Muscle of arm (tissue), 12 donors: ENCODE results near the gene SH3GL3. TPM values are rescaled to one million over a fixed set of nuclear protein-coding genes. Genes with fewer than 3 reads are reported as not detected.

Experiments used
- DNase-seq: peaks from one replicate; pipeline ENCODE4 v3.0.0-alpha.2; 2013
- polyA plus RNA-seq, 12 donors: library from polyadenylated mRNA; unstranded; fragments of 120-200 nt; gene quantifications; one replicate each; pipeline ENCODE4 v1.2.1, GENCODE V29; 2013; ENCODE audit not compliant: insufficient read length in 12 of 12

SH3GL3 gene
- polyA plus RNA-seq, 12 donors, result 6.0 to 28.1 (median 11.7) TPM; not detected in 1

- DNase-seq, result no peak
These were observed 118.0 kb downstream of the SH3GL3 start for GRCh38 chr15:83565138-83565537.

- peak; percentile 56 for DNase-seq
These were observed 118.5 kb downstream of the SH3GL3 start for GRCh38 chr15:83565553-83566159.

DNA sequence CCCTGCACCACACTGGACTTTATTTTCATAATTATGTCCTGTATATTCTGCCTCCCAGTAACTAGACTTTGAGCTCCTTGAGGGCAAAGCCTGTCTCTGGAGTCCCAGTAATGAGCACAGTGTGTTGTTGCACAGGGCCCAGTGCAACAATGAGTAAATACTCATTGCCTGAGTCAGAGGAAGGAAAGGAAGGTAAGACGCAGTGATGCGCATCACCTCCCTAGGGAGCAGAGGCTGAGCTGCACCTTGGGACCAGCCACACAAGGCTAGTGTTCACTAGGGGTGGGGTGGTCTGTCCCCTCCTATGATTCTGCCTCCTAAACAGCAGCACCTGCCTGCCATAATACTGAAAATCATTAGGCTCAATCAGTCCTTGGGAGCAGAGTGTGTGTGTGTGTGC is 120.2 kb downstream of the SH3GL3 start:
- DNase-seq, result no peak

- DNase-seq, result no peak
These were observed 122.2 kb downstream of the SH3GL3 start for GRCh38 chr15:83569341-83569740.

GRCh38 chr15:83570756-83571155 is 123.6 kb downstream of the SH3GL3 start:
- DNase-seq, result no peak

DNA sequence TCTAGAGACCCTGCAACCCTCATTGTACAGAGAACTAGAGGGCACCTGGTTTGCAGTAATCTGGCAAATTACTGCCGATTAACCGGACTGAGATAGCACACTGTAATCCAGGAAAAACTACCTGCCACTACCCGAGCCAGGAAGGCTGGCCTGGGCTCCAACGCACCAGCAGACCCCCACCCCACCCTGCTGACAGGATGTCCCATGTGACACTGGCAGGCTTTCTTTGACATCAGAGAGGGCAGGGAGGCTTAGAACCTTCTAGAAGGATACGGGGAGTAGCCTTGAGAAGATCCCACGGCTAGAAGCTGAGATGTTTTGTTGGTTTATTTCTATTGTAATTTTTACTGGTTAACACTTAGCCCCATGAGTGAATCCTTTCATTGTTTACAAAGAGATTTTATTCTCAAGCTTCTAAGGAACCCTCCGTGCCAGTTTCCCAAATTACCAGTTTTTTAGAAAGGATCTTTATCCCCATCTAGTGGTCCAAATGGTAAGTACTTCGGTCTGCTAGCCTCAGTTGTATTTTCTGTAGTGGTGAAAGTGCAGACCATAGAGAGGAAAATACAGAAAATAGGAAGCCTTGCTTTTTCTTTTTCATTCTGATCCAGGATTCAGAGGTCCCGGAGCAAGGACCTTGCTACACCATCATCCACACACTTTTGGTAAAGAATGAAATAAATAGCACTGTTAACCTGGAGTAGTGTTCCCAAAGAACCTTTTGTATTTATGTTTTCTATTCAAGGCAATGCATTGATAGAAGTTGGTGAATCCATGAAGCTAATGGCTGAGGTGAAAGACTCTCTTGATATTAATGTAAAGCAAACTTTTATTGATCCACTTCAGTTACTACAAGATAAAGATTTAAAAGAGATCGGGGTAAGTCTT is 124.9 kb downstream of the SH3GL3 start:
- DNase-seq, result peak; percentile 43

DNA sequence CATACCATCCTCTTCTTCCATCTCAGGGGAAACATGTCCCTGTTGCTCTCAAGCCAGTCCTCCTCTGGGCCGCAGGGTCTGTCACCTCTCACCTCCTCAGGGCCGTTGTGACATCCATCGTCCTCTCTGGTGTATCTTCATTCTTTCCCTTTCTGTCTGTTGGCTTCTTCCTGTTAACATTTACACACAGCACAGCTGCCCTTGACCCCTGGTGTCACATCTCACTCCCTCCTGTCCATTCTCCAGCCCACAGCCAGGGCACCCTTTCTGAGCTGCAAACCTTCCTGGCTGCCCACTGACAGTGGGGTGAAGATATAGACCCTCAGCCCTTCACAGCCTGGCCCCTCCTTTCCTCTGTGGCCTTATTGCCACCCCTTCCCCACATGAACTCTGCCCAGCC is 127.2 kb downstream of the SH3GL3 start:
- no peak for DNase-seq

- DNase-seq, result no peak
These were observed 131.6 kb downstream of the SH3GL3 start for GRCh38 chr15:83578691-83579090.

- no peak for DNase-seq
These were observed 134.2 kb downstream of the SH3GL3 start for GRCh38 chr15:83581381-83581780.

DNA sequence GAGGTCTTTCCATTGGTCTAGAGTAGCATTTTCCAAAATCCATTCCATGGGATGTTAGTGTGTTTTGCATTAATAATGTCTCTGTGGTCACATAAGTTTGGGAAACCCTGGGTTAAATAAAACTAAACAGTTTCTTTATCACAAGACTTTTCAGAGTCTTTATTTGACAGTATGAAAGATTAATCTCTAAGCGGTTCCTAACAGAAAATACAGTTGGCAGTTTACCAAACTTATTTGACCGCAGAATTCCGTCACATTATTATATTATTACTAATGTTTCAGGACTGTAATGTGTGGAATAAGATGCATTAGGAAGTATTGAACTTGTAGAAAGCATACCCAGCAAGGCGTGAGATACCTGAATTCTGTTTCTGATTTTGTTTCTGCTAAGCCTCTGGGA is 135.2 kb downstream of the SH3GL3 start:
- no peak for DNase-seq

GRCh38 chr15:83585601-83586335 is 138.6 kb downstream of the SH3GL3 start:
- DNase-seq, result no peak

GRCh38 chr15:83587091-83587490 is 139.9 kb downstream of the SH3GL3 start:
- peak; percentile 61 for DNase-seq

DNA sequence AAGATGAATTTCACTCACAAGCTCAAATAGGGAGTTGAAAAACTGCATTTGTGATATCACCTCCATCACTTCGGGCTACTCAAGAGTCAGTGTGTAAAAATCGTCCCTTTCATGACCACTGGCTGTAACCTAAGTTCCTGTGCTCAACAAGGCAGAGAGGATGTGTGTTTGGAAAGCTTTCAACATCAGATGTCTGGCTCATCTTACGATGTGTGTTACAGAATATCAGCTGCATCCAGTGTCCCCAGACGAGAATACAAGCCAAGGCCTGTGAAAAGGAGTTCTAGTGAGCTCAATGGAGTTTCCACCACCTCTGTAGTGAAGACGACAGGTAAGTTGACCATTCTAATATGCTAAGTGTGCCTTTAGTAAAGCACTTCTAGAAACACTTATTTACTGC is 141.3 kb downstream of the SH3GL3 start:
- DNase-seq, result peak; percentile 41

- DNase-seq, result peak; percentile 46
These were observed 145.4 kb downstream of the SH3GL3 start for GRCh38 chr15:83592370-83593040.

GRCh38 chr15:83595191-83595590 is 148.1 kb downstream of the SH3GL3 start:
- DNase-seq, result no peak

- no peak for DNase-seq
These were observed 150.9 kb downstream of the SH3GL3 start for GRCh38 chr15:83598031-83598430.

DNA sequence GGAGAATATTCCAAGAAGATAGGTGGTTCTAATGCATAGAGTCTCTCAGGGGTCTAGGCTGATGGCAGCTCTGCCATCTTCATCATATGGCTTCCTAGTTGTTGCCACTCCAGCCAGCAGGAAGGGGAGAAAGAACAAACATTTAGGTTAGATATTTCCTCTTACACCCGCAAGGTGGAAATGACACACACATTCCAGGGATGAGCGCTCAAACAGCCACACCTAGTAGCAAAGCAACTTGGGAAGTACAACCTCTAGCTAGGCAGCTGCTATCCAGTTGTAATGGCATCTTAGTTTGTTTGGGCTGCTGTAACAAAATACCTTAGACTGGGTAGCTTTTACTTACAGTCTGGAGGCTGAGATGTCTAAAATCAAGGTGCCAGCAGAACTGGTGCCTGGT is 154.9 kb downstream of the SH3GL3 start:
- DNase-seq, result no peak

- no peak for DNase-seq
These were observed 157.4 kb downstream of the SH3GL3 start for GRCh38 chr15:83604549-83604948.

GRCh38 chr15:83605111-83605945 is 158.2 kb downstream of the SH3GL3 start:
- peak; percentile 64 for DNase-seq

GRCh38 chr15:83610132-83610531 is 163.0 kb downstream of the SH3GL3 start:
- DNase-seq, result no peak
